K562 (cell line): ENCODE data around the gene RDH13. TPM values are rescaled to one million over a fixed set of nuclear protein-coding genes. Genes with fewer than 3 reads are reported as not detected.
A peak's percentile ranks its signal among the peaks of the same experiment; 100 is the strongest.

Source experiments
- ATAC-seq: fragments of 200-7000 bp; cut with Tn5 transposase; 3 replicates; pipeline ENCODE4 v1.9.1; 2020; ENCODE audit warnings: moderate library complexity
- BruUV-seq: library from RNA; stranded (reverse); fragments of 400-500 nt; replicated peaks from 2 replicates; lab custom pipeline; 2021; lab: Mats Ljungman, UMichigan
- CTCF ChIA-PET: fragments of 300-600 bp; formaldehyde crosslinking; extraction: SDS; loops from one replicate; lab custom pipeline; 2021; ENCODE audit warnings: low intra/inter-chr PET ratio; lab: Yijun Ruan, JAX
- POLR2A ChIA-PET: fragments of 300-600, 350-650 bp; sonication (Branson Sonifier 250); formaldehyde crosslinking; extraction: SDS; loops from one replicate; lab custom pipeline; 2021; ENCODE audit warnings: antibody characterized with exemption, inconsistent platforms; lab: Yijun Ruan, JAX
- DNase-seq, 4 experiments: peaks; one replicate each; pipeline versions ENCODE4 v3.0.0 to v3.0.0-alpha.2; 2011 to 2018; ENCODE audit warnings: low spot score in 3 of 4, mixed read lengths in 3 of 4; ENCODE audit errors: extremely low read depth in 1 of 4
- FAIRE-seq: peaks from 2 replicates; lab custom pipeline; 2011; peaks lifted over from hg19 to GRCh38; lab: Jason Lieb, UNC
- H2AFZ ChIP-seq: 2 replicates; pipeline ENCODE4 v1.6.0; 2011; ENCODE audit warnings: low read depth, low read length, control low read depth, inconsistent platforms
- H3K27ac ChIP-seq: fragments of 200-600 bp; 3 replicates; pipeline ENCODE4 v1.8.0; 2011; ENCODE audit warnings: low read depth, mild to moderate bottlenecking, control low read depth, inconsistent platforms, low read length, moderate library complexity, mixed read lengths; ENCODE audit errors: extremely low read depth
- H3K27me3 ChIP-seq, 2 experiments: fragments of 300-600 bp in 1 of 2; 2 replicates in 1 of 2; 3 replicates in 1 of 2; pipeline versions ENCODE4 v1.6.0 to v1.8.0; 2011; ENCODE audit warnings: inconsistent platforms in 2 of 2, low read length in 2 of 2, mild to moderate bottlenecking in 1 of 2, mixed read lengths in 1 of 2, moderate library complexity in 1 of 2; ENCODE audit not compliant: control insufficient read depth in 2 of 2, insufficient read depth in 2 of 2
- H3K36me3 ChIP-seq: fragments of 300-600 bp; 3 replicates; pipeline ENCODE4 v1.8.0; 2011; ENCODE audit warnings: mild to moderate bottlenecking, low read length, inconsistent platforms; ENCODE audit not compliant: control insufficient read depth, insufficient read depth
- H3K4me1 ChIP-seq, 2 experiments: fragments of 200-600 bp in 1 of 2; replicated peaks in 1 of 2; 2 replicates in 1 of 2; 3 replicates in 1 of 2; pipeline versions ENCODE4 v1.5.1 to v1.8.0; 2011; ENCODE audit warnings: inconsistent platforms in 2 of 2, low read length in 2 of 2, mild to moderate bottlenecking in 1 of 2, mixed read lengths in 1 of 2, moderate library complexity in 1 of 2; ENCODE audit not compliant: control insufficient read depth in 2 of 2, insufficient read depth in 2 of 2
- H3K4me2 ChIP-seq: 2 replicates; pipeline ENCODE4 v1.6.1; 2011; ENCODE audit warnings: low read length, control low read depth, inconsistent platforms, mixed read lengths; ENCODE audit not compliant: insufficient read depth
- H3K4me3 ChIP-seq: fragments of 200-600 bp; sonication (generic), shearing (Covaris generic); 2 replicates; pipeline ENCODE4 v1.5.1; 2016; ENCODE audit warnings: control low read depth, inconsistent platforms
- H3K79me2 ChIP-seq: fragments of 200-600 bp; 3 replicates; pipeline ENCODE4 v1.8.0; 2011; ENCODE audit warnings: low read length, inconsistent platforms; ENCODE audit not compliant: control insufficient read depth, insufficient read depth
- H3K9ac ChIP-seq, 2 experiments: 2 replicates each; pipeline versions ENCODE4 v1.6.0 to v1.6.1; 2011; ENCODE audit warnings: low read depth in 2 of 2, low read length in 2 of 2, control low read depth in 1 of 2, inconsistent platforms in 1 of 2, mild to moderate bottlenecking in 1 of 2, mixed read lengths in 1 of 2; ENCODE audit not compliant: insufficient read depth in 1 of 2
- H3K9me1 ChIP-seq: one replicate; pipeline ENCODE4 v1.6.0; 2011; ENCODE audit warnings: inconsistent platforms, mild to moderate bottlenecking, low read length, moderate library complexity; ENCODE audit not compliant: control insufficient read depth, insufficient read depth
- H3K9me3 ChIP-seq: replicated peaks from 2 replicates; pipeline ENCODE4 v1.5.1; 2011; ENCODE audit warnings: low read depth, low read length, inconsistent platforms; ENCODE audit not compliant: control insufficient read depth, insufficient read depth
- H4K20me1 ChIP-seq: replicated peaks from 2 replicates; pipeline ENCODE4 v1.6.1; 2011; ENCODE audit warnings: low read length, inconsistent platforms, mixed read lengths; ENCODE audit not compliant: control insufficient read depth, insufficient read depth
- GATA2 ChIP-seq: sonication (generic); formaldehyde crosslinking; IDR thresholded peaks from 2 replicates; pipeline ENCODE4 v1.4.0; 2020; ENCODE audit warnings: mild to moderate bottlenecking, missing genetic modification reagents
- HDAC1 ChIP-seq, 2 experiments: fragments of 450-650 bp; IDR thresholded peaks; 2 replicates each; pipeline ENCODE4 v1.6.1; 2016 to 2017; ENCODE audit warnings: inconsistent platforms in 1 of 2, mild to moderate bottlenecking in 1 of 2, moderate library complexity in 1 of 2
- PHTF2 ChIP-seq: fragments of 250-450 bp; sonication (Bioruptor Pico); IDR thresholded peaks from 2 replicates; pipeline ENCODE4 v1.5.0; 2021; ENCODE audit warnings: mild to moderate bottlenecking
- PREB ChIP-seq: sonication (generic); formaldehyde crosslinking; IDR thresholded peaks from 2 replicates; pipeline ENCODE4 v1.8.1; 2023; ENCODE audit warnings: mild to moderate bottlenecking, missing genetic modification reagents
- PYGO2 ChIP-seq: fragments of 450-650 bp; IDR thresholded peaks from 2 replicates; pipeline ENCODE4 v1.6.1; 2016; ENCODE audit warnings: mild to moderate bottlenecking, missing genetic modification characterization, moderate library complexity, missing compliant biosample characterization
- ZC3H11A ChIP-seq: IDR thresholded peaks from 2 replicates; pipeline ENCODE4 v1.6.1; 2012; ENCODE audit warnings: low read depth, low read length, improper control_type of control experiment
- ZNF518B ChIP-seq: fragments of 250-450 bp; sonication (Bioruptor Pico); IDR thresholded peaks from 2 replicates; pipeline ENCODE4 v1.5.0; 2021; ENCODE audit warnings: mild to moderate bottlenecking, moderate library complexity
- WGBS: fragments of 100-300 bp; shearing (Covaris generic); methylation state at CpG from one replicate; pipeline ENCODE4 v1.1.6; 2016; ENCODE audit warnings: low coverage, mixed read lengths; ENCODE audit not compliant: insufficient coverage; ENCODE audit errors: missing lambda C conversion rate; 5-methylcytosine and 5-hydroxymethylcytosine counted together
- in situ Hi-C: fragments of 300-500 bp; cut with MboI; formaldehyde crosslinking; loops from 4 replicates; pipeline ENCODE4 v1.15.0; 2018; ENCODE audit warnings: inconsistent platforms, mixed read lengths
- intact Hi-C: fragments of 100-400 bp; cut with micrococcal nuclease; formaldehyde crosslinking; loops from 2 replicates; pipeline ENCODE4 v1.14.2; 2022
- polyA plus RNA-seq, 8 experiments: library from polyadenylated mRNA; depleted of rRNA in 4 of 8; stranded (reverse) in 5 of 8; unstranded in 3 of 8; fragments of >200 nt; fragmentation: Nextera tagmentation in 2 of 8; fragmentation: Illumina TruSeq in 1 of 8; extraction: Ambion mirVana in 2 of 8; extraction: Trizol in 1 of 8; gene quantifications; 2 replicates each; pipeline versions ENCODE4 v1.2.1 to v1.2.3, GENCODE V29; 2011 to 2014; ENCODE audit warnings: inconsistent platforms in 1 of 8, missing spikeins in 1 of 8
- total RNA-seq, 7 experiments: library from RNA; depleted of rRNA in 6 of 7; stranded (reverse); fragments of >200 nt in 6 of 7; fragmentation: Illumina TruSeq in 2 of 7; extraction: Trizol in 2 of 7; gene quantifications; 2 replicates each; pipeline versions ENCODE4 v1.2.1 to v1.2.3, GENCODE V29; 2011 to 2021; ENCODE audit warnings: low replicate concordance in 1 of 7
- TF ChIP-seq, protein P1 (sequence below), 2 experiments: IDR thresholded peaks; 2 replicates each; pipeline ENCODE4 v1.6.1; 2011; ENCODE audit warnings: borderline replicate concordance in 1 of 2, control low read depth in 1 of 2, low read depth in 1 of 2, low read length in 1 of 2, mild to moderate bottlenecking in 1 of 2, mixed read lengths in 1 of 2, moderate library complexity in 1 of 2; ENCODE audit not compliant: insufficient read depth in 1 of 2, insufficient read length in 1 of 2, poor library complexity in 1 of 2, severe bottlenecking in 1 of 2; ENCODE audit errors: extremely low read depth in 1 of 2
- TF ChIP-seq, protein P2 (sequence below), 2 experiments: IDR thresholded peaks in 1 of 2; conservative IDR thresholded peaks in 1 of 2; 2 replicates each; pipeline ENCODE4 v1.6.1; 2016; ENCODE audit warnings: low read depth in 2 of 2, mild to moderate bottlenecking in 1 of 2, missing compliant biosample characterization in 1 of 2, missing genetic modification characterization in 1 of 2, moderate library complexity in 1 of 2

RDH13 gene
- total and polyA plus RNA-seq, 9 of the 15 experiments (the other 6 are each of a cell fraction or from before 2014, with no cell fraction given): 7.5 to 70.3 (median 39.5) TPM

GRCh38 chr19:55041627-55042343 is 21.2 kb downstream of the RDH13 start:
- Histone ChIP-seq H3K36me3 (peaks cover 63% of the 10 kb centered on the region), H3K9ac (peak overlapping the region; percentile 64 to 81), H3K9me3 (no peaks in the 10 kb centered on the region), H3K4me3 (peak overlapping the region; percentile 20; the same call in 1 of the 2 replicates), H3K4me2 (peak overlapping the region; percentile 79), H3K4me1 (peaks cover 44 to 51% of the 10 kb centered on the region in 2 experiments), H3K27ac (peak overlapping the region; percentile 96), H4K20me1 (no peaks in the 10 kb centered on the region; the same call in 1 of the 2 replicates), H2AFZ (peak overlapping the region; percentile 53; the same call in 1 of the 2 replicates), H3K27me3 (no peaks in the 10 kb centered on the region), H3K79me2 (peaks cover 59% of the 10 kb centered on the region), H3K9me1 (no peaks in the 10 kb centered on the region)
- peak; percentile 55 for ATAC-seq
- CTCF ChIA-PET: no interaction called here
- 13% methylated on average over 28 of the region's 30 CpGs for WGBS
- intact Hi-C loops: loop anchor here (10.0 kb wide), 1 partner anchor 157 kb away; no protein-coding TSS in a partner anchor
- DNase-seq: peak; percentile 59 to 89 (median 72)
- in situ Hi-C loops: no loop called here
- POLR2A ChIA-PET: interaction anchor here (0.6 to 2.6 kb wide), 4 partner anchors 12 to 161 kb away, joined by 3 to 15 read pairs (median 4); no protein-coding TSS in a partner anchor
- peak; percentile 85 for FAIRE-seq
- BruUV-seq: no TSS peak
- TF ChIP-seq HDAC1 (IDR thresholded peaks at IDR 0.05): peak in 1 of 2 experiments; percentile 57; a peak in 2 of 4 replicates
- TF ChIP-seq GATA2 (CRISPR knock-in tag): peak; percentile 71
- no peak for TF ChIP-seq PHTF2
- TF ChIP-seq, protein P1, sequence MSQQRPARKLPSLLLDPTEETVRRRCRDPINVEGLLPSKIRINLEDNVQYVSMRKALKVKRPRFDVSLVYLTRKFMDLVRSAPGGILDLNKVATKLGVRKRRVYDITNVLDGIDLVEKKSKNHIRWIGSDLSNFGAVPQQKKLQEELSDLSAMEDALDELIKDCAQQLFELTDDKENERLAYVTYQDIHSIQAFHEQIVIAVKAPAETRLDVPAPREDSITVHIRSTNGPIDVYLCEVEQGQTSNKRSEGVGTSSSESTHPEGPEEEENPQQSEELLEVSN (IDR thresholded peaks at IDR 0.05; ENCODE audit: borderline replicate concordance in 1 of 2, extremely low read depth in 1 of 2, insufficient read depth in 1 of 2, insufficient read length in 1 of 2, low read depth in 1 of 2, low read length in 1 of 2, poor library complexity in 1 of 2, severe bottlenecking in 1 of 2): peak in 1 of 2 experiments; percentile 47
- TF ChIP-seq PYGO2 (tag): no peak
- no peak for TF ChIP-seq PREB (CRISPR knock-in tag)
- no peak for TF ChIP-seq ZNF518B (CRISPR knock-in tag)
- TF ChIP-seq ZC3H11A: no peak
- TF ChIP-seq, protein P2, sequence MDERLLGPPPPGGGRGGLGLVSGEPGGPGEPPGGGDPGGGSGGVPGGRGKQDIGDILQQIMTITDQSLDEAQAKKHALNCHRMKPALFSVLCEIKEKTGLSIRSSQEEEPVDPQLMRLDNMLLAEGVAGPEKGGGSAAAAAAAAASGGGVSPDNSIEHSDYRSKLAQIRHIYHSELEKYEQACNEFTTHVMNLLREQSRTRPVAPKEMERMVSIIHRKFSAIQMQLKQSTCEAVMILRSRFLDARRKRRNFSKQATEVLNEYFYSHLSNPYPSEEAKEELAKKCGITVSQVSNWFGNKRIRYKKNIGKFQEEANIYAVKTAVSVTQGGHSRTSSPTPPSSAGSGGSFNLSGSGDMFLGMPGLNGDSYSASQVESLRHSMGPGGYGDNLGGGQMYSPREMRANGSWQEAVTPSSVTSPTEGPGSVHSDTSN (CRISPR knock-in tag; IDR thresholded peaks at IDR 0.05; ENCODE audit: low read depth): 0 out of 2 replicates have a peak, but pooled peaks have one; percentile 18
- TF ChIP-seq, protein P2 (tag; conservative IDR thresholded peaks at IDR 0.05; ENCODE audit: low read depth): peak; percentile 84; the same call in 1 of the 2 replicates
